WTC11 (cell line): ENCODE results near the gene ITCH.
"Not testable (repeated sequence)": the region's sequence is repeated elsewhere in the genome, so short reads cannot be mapped to it uniquely, and the experiment has no call there.

Experiments used
- GABPB1 ChIP-seq: sonication (generic); formaldehyde crosslinking; IDR thresholded peaks from 2 replicates; pipeline ENCODE4 v1.8.1; 2023; ENCODE audit warnings: mild to moderate bottlenecking, missing genetic modification reagents
- PRRX2 ChIP-seq: fragments of 250-450 bp; sonication (Bioruptor Pico); IDR thresholded peaks from 2 replicates; pipeline ENCODE4 v1.8.0; 2021; ENCODE audit warnings: mild to moderate bottlenecking
- TEAD4 ChIP-seq: sonication (generic); formaldehyde crosslinking; IDR thresholded peaks from 2 replicates; pipeline ENCODE4 v1.8.0; 2022; ENCODE audit warnings: mild to moderate bottlenecking, missing genetic modification reagents
- TF ChIP-seq, protein P1 (sequence below): sonication (generic); formaldehyde crosslinking; IDR thresholded peaks from 2 replicates; pipeline ENCODE4 v1.8.1; 2022; ENCODE audit warnings: missing genetic modification reagents, borderline replicate concordance
- TF ChIP-seq, protein P2 (sequence below): fragments of 200-600 bp; IDR thresholded peaks from 2 replicates; pipeline ENCODE4 v1.8.0; 2022; ENCODE audit warnings: antibody characterized with exemption
- TF ChIP-seq, protein P3 (sequence below): sonication (generic); formaldehyde crosslinking; IDR thresholded peaks from 2 replicates; pipeline ENCODE4 v1.8.1; 2023; ENCODE audit warnings: mild to moderate bottlenecking, missing genetic modification reagents, moderate library complexity
- TF ChIP-seq, protein P4 (sequence below): sonication (generic); formaldehyde crosslinking; IDR thresholded peaks from 2 replicates; pipeline ENCODE4 v1.8.1; 2023; ENCODE audit warnings: mild to moderate bottlenecking, missing genetic modification reagents, borderline replicate concordance
- TF ChIP-seq, protein P5 (sequence below): sonication (generic); formaldehyde crosslinking; IDR thresholded peaks from 2 replicates; pipeline ENCODE4 v1.8.1; 2022; ENCODE audit warnings: low read depth, mild to moderate bottlenecking, moderate library complexity, missing genetic modification reagents, borderline replicate concordance
- TF ChIP-seq, protein P6 (sequence below): sonication (generic); formaldehyde crosslinking; IDR thresholded peaks from 2 replicates; pipeline ENCODE4 v1.8.0; 2022; ENCODE audit warnings: mild to moderate bottlenecking, missing genetic modification reagents

DNA sequence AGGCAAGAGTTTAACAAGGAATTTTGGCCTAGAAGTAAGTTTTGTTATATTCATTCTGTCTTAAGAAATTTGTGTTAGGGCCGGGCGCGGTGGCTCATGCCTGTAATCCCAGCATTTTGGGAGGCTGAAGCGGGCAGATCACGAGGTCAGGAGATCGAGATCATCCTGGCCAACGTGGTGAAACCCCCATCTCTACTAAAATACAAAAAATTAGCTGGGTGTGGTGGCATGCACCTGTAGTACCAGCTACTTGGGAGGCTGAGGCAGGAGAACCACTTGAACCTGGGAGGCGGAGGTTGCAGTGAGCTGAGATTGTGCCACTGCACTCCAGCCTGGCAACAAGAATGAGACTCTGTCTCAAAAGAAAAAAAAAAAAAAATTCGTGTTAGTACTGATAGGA lies 4.8 kb downstream of the ITCH start:
- TF ChIP-seq, protein P1, sequence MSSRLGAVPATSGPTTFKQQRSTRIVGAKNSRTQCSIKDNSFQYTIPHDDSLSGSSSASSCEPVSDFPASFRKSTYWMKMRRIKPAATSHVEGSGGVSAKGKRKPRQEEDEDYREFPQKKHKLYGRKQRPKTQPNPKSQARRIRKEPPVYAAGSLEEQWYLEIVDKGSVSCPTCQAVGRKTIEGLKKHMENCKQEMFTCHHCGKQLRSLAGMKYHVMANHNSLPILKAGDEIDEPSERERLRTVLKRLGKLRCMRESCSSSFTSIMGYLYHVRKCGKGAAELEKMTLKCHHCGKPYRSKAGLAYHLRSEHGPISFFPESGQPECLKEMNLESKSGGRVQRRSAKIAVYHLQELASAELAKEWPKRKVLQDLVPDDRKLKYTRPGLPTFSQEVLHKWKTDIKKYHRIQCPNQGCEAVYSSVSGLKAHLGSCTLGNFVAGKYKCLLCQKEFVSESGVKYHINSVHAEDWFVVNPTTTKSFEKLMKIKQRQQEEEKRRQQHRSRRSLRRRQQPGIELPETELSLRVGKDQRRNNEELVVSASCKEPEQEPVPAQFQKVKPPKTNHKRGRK, result not testable (repeated sequence)
- TF ChIP-seq, protein P2, sequence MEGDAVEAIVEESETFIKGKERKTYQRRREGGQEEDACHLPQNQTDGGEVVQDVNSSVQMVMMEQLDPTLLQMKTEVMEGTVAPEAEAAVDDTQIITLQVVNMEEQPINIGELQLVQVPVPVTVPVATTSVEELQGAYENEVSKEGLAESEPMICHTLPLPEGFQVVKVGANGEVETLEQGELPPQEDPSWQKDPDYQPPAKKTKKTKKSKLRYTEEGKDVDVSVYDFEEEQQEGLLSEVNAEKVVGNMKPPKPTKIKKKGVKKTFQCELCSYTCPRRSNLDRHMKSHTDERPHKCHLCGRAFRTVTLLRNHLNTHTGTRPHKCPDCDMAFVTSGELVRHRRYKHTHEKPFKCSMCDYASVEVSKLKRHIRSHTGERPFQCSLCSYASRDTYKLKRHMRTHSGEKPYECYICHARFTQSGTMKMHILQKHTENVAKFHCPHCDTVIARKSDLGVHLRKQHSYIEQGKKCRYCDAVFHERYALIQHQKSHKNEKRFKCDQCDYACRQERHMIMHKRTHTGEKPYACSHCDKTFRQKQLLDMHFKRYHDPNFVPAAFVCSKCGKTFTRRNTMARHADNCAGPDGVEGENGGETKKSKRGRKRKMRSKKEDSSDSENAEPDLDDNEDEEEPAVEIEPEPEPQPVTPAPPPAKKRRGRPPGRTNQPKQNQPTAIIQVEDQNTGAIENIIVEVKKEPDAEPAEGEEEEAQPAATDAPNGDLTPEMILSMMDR, result not testable (repeated sequence)
- TF ChIP-seq TEAD4, GABPB1, PRRX2 (CRISPR knock-in tag): not testable (repeated sequence)
- TF ChIP-seq, protein P3, sequence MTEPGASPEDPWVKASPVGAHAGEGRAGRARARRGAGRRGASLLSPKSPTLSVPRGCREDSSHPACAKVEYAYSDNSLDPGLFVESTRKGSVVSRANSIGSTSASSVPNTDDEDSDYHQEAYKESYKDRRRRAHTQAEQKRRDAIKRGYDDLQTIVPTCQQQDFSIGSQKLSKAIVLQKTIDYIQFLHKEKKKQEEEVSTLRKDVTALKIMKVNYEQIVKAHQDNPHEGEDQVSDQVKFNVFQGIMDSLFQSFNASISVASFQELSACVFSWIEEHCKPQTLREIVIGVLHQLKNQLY (CRISPR knock-in tag), result not testable (repeated sequence)
- TF ChIP-seq, protein P4, sequence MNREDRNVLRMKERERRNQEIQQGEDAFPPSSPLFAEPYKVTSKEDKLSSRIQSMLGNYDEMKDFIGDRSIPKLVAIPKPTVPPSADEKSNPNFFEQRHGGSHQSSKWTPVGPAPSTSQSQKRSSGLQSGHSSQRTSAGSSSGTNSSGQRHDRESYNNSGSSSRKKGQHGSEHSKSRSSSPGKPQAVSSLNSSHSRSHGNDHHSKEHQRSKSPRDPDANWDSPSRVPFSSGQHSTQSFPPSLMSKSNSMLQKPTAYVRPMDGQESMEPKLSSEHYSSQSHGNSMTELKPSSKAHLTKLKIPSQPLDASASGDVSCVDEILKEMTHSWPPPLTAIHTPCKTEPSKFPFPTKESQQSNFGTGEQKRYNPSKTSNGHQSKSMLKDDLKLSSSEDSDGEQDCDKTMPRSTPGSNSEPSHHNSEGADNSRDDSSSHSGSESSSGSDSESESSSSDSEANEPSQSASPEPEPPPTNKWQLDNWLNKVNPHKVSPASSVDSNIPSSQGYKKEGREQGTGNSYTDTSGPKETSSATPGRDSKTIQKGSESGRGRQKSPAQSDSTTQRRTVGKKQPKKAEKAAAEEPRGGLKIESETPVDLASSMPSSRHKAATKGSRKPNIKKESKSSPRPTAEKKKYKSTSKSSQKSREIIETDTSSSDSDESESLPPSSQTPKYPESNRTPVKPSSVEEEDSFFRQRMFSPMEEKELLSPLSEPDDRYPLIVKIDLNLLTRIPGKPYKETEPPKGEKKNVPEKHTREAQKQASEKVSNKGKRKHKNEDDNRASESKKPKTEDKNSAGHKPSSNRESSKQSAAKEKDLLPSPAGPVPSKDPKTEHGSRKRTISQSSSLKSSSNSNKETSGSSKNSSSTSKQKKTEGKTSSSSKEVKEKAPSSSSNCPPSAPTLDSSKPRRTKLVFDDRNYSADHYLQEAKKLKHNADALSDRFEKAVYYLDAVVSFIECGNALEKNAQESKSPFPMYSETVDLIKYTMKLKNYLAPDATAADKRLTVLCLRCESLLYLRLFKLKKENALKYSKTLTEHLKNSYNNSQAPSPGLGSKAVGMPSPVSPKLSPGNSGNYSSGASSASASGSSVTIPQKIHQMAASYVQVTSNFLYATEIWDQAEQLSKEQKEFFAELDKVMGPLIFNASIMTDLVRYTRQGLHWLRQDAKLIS (CRISPR knock-in tag), result not testable (repeated sequence)
- TF ChIP-seq, protein P5, sequence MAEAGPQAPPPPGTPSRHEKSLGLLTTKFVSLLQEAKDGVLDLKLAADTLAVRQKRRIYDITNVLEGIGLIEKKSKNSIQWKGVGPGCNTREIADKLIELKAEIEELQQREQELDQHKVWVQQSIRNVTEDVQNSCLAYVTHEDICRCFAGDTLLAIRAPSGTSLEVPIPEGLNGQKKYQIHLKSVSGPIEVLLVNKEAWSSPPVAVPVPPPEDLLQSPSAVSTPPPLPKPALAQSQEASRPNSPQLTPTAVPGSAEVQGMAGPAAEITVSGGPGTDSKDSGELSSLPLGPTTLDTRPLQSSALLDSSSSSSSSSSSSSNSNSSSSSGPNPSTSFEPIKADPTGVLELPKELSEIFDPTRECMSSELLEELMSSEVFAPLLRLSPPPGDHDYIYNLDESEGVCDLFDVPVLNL (CRISPR knock-in tag), result not testable (repeated sequence)
- TF ChIP-seq, protein P6, sequence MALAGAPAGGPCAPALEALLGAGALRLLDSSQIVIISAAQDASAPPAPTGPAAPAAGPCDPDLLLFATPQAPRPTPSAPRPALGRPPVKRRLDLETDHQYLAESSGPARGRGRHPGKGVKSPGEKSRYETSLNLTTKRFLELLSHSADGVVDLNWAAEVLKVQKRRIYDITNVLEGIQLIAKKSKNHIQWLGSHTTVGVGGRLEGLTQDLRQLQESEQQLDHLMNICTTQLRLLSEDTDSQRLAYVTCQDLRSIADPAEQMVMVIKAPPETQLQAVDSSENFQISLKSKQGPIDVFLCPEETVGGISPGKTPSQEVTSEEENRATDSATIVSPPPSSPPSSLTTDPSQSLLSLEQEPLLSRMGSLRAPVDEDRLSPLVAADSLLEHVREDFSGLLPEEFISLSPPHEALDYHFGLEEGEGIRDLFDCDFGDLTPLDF (CRISPR knock-in tag), result not testable (repeated sequence)
